Erythroblast (primary cell): ENCODE results near the gene TC2N.

Source experiments
- GATA1 ChIP-seq: IDR thresholded peaks from 2 replicates; pipeline ENCODE4 v1.6.1; 2011; ENCODE audit warnings: low read depth, mild to moderate bottlenecking, control low read depth, low read length, moderate library complexity
- POLR2A ChIP-seq: IDR thresholded peaks from 2 replicates; pipeline ENCODE4 v1.6.1; 2011; ENCODE audit warnings: mild to moderate bottlenecking, low read length

DNA sequence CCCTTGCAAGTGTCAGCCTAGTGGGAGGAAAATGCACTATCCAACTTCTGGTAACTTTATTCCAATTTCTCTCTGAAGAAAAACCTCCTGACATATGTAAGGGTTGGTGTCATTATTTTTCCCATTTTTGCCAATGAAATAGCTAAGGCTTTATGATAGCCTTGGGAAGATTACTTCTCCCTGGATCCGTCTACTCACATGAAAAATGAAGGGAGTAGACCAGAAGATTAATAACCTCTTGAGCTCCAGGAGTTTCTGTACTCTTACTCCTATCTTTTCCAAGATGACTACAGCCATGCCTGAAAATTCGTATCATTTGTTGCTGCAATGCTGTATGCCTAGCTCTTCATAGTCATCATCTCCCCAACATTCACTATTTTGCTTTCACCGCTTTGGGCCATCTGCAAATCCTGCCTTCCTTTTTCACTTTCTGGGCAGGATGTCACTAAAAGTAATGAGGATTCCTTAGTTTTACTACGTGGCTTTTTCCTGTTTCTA is 18.8 kb downstream of the TC2N start:
- no peak for TF ChIP-seq POLR2A
- no peak for TF ChIP-seq GATA1
